Caco-2 (cell line): ENCODE data around the gene DPEP3. TPM values are rescaled to one million over a fixed set of nuclear protein-coding genes. Genes with fewer than 3 reads are reported as not detected.
"Not testable (repeated sequence)": the region's sequence is repeated elsewhere in the genome, so short reads cannot be mapped to it uniquely, and the experiment has no call there.

Experiments
- BruUV-seq: library from RNA; stranded (reverse); fragments of 400-500 nt; replicated peaks from 2 replicates; lab custom pipeline; 2021; lab: Mats Ljungman, UMichigan
- CTCF ChIA-PET: fragments of 300-600 bp; sonication (Branson Sonifier 250); formaldehyde crosslinking; loops from one replicate; lab custom pipeline; 2022; ENCODE audit warnings: antibody characterized with exemption; lab: Charles Lee
- POLR2A ChIA-PET: fragments of 300-600 bp; sonication (Branson Sonifier 250); formaldehyde crosslinking; loops from one replicate; lab custom pipeline; 2022; ENCODE audit warnings: antibody characterized with exemption; lab: Charles Lee
- DNase-seq, 2 experiments: peaks; one replicate each; pipeline versions ENCODE4 v3.0.0 to v3.0.0-alpha.2; 2020 to 2022
- H3K27me3 ChIP-seq: replicated peaks from 2 replicates; pipeline ENCODE4 v1.6.0; 2011; ENCODE audit warnings: low read length; ENCODE audit not compliant: control insufficient read depth, insufficient read depth
- H3K36me3 ChIP-seq: 2 replicates; pipeline ENCODE4 v1.5.1; 2011; ENCODE audit warnings: low read length; ENCODE audit not compliant: control insufficient read depth, insufficient read depth
- H3K4me1 ChIP-seq: fragments of 250-450 bp; sonication (Bioruptor Pico); 2 replicates; pipeline ENCODE4 v1.5.1; 2020; ENCODE audit warnings: mild to moderate bottlenecking
- H3K4me3 ChIP-seq: 2 replicates; pipeline ENCODE4 v1.5.1; 2011; ENCODE audit warnings: low read depth, mild to moderate bottlenecking, control low read depth, low read length
- H3K9me3 ChIP-seq: fragments of 250-450 bp; sonication (Bioruptor Pico); 2 replicates; pipeline ENCODE4 v1.5.1; 2020; ENCODE audit warnings: mild to moderate bottlenecking, moderate library complexity
- H3K27ac Mint-ChIP-seq: one replicate; pipeline ENCODE4 v1.8.0; 2022; ENCODE audit warnings: mixed read lengths; ENCODE audit not compliant: unreplicated experiment
- H3K27me3 Mint-ChIP-seq: one replicate; pipeline ENCODE4 v1.8.0; 2022; ENCODE audit warnings: mixed read lengths; ENCODE audit not compliant: insufficient read depth, unreplicated experiment
- H3K36me3 Mint-ChIP-seq: one replicate; pipeline ENCODE4 v1.8.0; 2022; ENCODE audit warnings: mild to moderate bottlenecking, mixed read lengths; ENCODE audit not compliant: insufficient read depth, unreplicated experiment
- H3K4me1 Mint-ChIP-seq: one replicate; pipeline ENCODE4 v1.8.0; 2022; ENCODE audit warnings: low read depth, mixed read lengths; ENCODE audit not compliant: unreplicated experiment
- H3K4me3 Mint-ChIP-seq: one replicate; pipeline ENCODE4 v1.8.0; 2022; ENCODE audit warnings: mild to moderate bottlenecking, moderate library complexity, mixed read lengths; ENCODE audit not compliant: unreplicated experiment
- H3K9me3 Mint-ChIP-seq: one replicate; pipeline ENCODE4 v1.8.0; 2022; ENCODE audit warnings: mixed read lengths; ENCODE audit not compliant: unreplicated experiment
- CTCF ChIP-seq, 2 experiments: fragments of 200-600 bp in 1 of 2; IDR thresholded peaks; 1 replicate in 1 of 2; 2 replicates in 1 of 2; pipeline versions ENCODE4 v1.5.1 to v1.8.0; 2011 to 2022; ENCODE audit warnings: antibody characterized with exemption in 1 of 2, control low read depth in 1 of 2, inconsistent platforms in 1 of 2, low read depth in 1 of 2, low read length in 1 of 2, mild to moderate bottlenecking in 1 of 2, moderate library complexity in 1 of 2; ENCODE audit not compliant: insufficient read depth in 1 of 2, severe bottlenecking in 1 of 2, unreplicated experiment in 1 of 2
- intact Hi-C: fragments of 100-400 bp; cut with micrococcal nuclease; formaldehyde crosslinking; loops from one replicate; pipeline ENCODE4 v1.10.0; 2022; ENCODE audit not compliant: unreplicated experiment
- total RNA-seq: library from RNA; stranded (reverse); gene quantifications from 2 replicates; pipeline ENCODE4 v1.2.3, GENCODE V29; 2022

Gene DPEP3
- total RNA-seq, 1 experiment from 2014 or later, result not detected

GRCh38 chr16:67977005-67977404 is 3.3 kb downstream of the DPEP3 start:
- CTCF ChIA-PET, result no interaction called here
- H3K4me3 Mint-ChIP-seq, result no peak overlapping the region

GRCh38 chr16:67976205-67976604 is 4.1 kb downstream of the DPEP3 start:
- TF ChIP-seq CTCF (IDR thresholded peaks at IDR 0.05; ENCODE audit: insufficient read depth in 1 of 2, low read depth in 1 of 2, low read length in 1 of 2, severe bottlenecking in 1 of 2, unreplicated experiment in 1 of 2), result no peak
- no peaks in the 10 kb centered on the region for H3K27me3 Mint-ChIP-seq
- ChIA-PET CTCF (no interaction called here), POLR2A (interaction anchor here (0.6 kb wide), 1 partner anchor 65 kb away, joined by 3 read pairs; no protein-coding TSS in a partner anchor)
- Histone ChIP-seq H3K27me3 (no peaks in the 10 kb centered on the region), H3K4me1 (no peaks in the 10 kb centered on the region), H3K36me3 (no peaks in the 10 kb centered on the region), H3K9me3 (no peaks in the 10 kb centered on the region), H3K4me3 (no peak overlapping the region)
- DNase-seq, result no peak
- no peaks in the 10 kb centered on the region for H3K9me3 Mint-ChIP-seq
- no peaks in the 10 kb centered on the region for H3K4me1 Mint-ChIP-seq
- H3K27ac Mint-ChIP-seq, result no peak overlapping the region
- H3K4me3 Mint-ChIP-seq, result no peak overlapping the region
- no peaks in the 10 kb centered on the region for H3K36me3 Mint-ChIP-seq
- no TSS peak for BruUV-seq
- intact Hi-C loops, result no loop called here

More at GRCh38 chr16:67977005-67977404, 3.3 kb downstream of the DPEP3 start:
- BruUV-seq, result no TSS peak
- intact Hi-C loops, result no loop called here
- DNase-seq, result no peak
- no peak overlapping the region for H3K4me3 ChIP-seq
- no peaks in the 10 kb centered on the region for H3K9me3 Mint-ChIP-seq
- H3K27ac Mint-ChIP-seq, result no peak overlapping the region
- no peaks in the 10 kb centered on the region for H3K36me3 Mint-ChIP-seq
- H3K27me3 ChIP-seq, result no peaks in the 10 kb centered on the region
- no peaks in the 10 kb centered on the region for H3K4me1 Mint-ChIP-seq
- no peaks in the 10 kb centered on the region for H3K9me3 ChIP-seq
- POLR2A ChIA-PET, result no interaction called here
- H3K27me3 Mint-ChIP-seq, result no peaks in the 10 kb centered on the region
- no peaks in the 10 kb centered on the region for H3K36me3 ChIP-seq
- H3K4me1 ChIP-seq, result no peaks in the 10 kb centered on the region
- TF ChIP-seq CTCF (IDR thresholded peaks at IDR 0.05; ENCODE audit: insufficient read depth in 1 of 2, low read depth in 1 of 2, low read length in 1 of 2, severe bottlenecking in 1 of 2, unreplicated experiment in 1 of 2), result no peak

- Histone ChIP-seq H3K9me3 (no peaks in the 10 kb centered on the region), H3K4me1 (no peaks in the 10 kb centered on the region), H3K36me3 (no peaks in the 10 kb centered on the region), H3K4me3 (no peak overlapping the region), H3K27me3 (no peaks in the 10 kb centered on the region)
- Mint-ChIP-seq H3K36me3 (no peaks in the 10 kb centered on the region), H3K4me3 (no peak overlapping the region), H3K9me3 (no peaks in the 10 kb centered on the region), H3K4me1 (no peaks in the 10 kb centered on the region), H3K27me3 (no peaks in the 10 kb centered on the region), H3K27ac (no peak overlapping the region)
- CTCF ChIA-PET, result no interaction called here
- DNase-seq, result no peak
- POLR2A ChIA-PET, result no interaction called here
- intact Hi-C loops, result no loop called here
- BruUV-seq, result no TSS peak
- no peak for TF ChIP-seq CTCF (IDR thresholded peaks at IDR 0.05; ENCODE audit: insufficient read depth in 1 of 2, low read depth in 1 of 2, low read length in 1 of 2, severe bottlenecking in 1 of 2, unreplicated experiment in 1 of 2)
Observed at GRCh38 chr16:67975321-67976105, 4.8 kb downstream of the DPEP3 start.

GRCh38 chr16:67972285-67972684 is 8.0 kb downstream of the DPEP3 start:
- H3K9me3 ChIP-seq, intact Hi-C loops, H3K4me1 ChIP-seq, H3K36me3 ChIP-seq, H3K27me3 ChIP-seq, H3K27me3 Mint-ChIP-seq, H3K4me3 Mint-ChIP-seq, H3K9me3 Mint-ChIP-seq, POLR2A ChIA-PET, H3K4me3 ChIP-seq, BruUV-seq, H3K27ac Mint-ChIP-seq, DNase-seq: not testable (repeated sequence)
- Mint-ChIP-seq H3K36me3 (peaks cover 12% of the 10 kb centered on the region), H3K4me1 (peaks cover 11% of the 10 kb centered on the region)
- CTCF ChIA-PET, result interaction anchor here (0.7 kb wide), 1 partner anchor 258 kb away, joined by 3 read pairs; no protein-coding TSS in a partner anchor
